Keratinocyte (primary cell): ENCODE data around the gene TBC1D9B.

Experiments used
- EZH2 ChIP-seq: IDR thresholded peaks from one replicate; pipeline ENCODE4 v1.6.1; 2012; ENCODE audit warnings: inconsistent platforms, mild to moderate bottlenecking, low read length, moderate library complexity
- TF ChIP-seq, protein P1 (sequence below), 3 experiments: IDR thresholded peaks in 1 of 3; conservative IDR thresholded peaks in 1 of 3; optimal IDR thresholded peaks in 1 of 3; 2 replicates in 2 of 3; 3 replicates in 1 of 3; pipeline versions ENCODE3 to v1.5.1; 2011; ENCODE audit warnings: low read length in 3 of 3, mild to moderate bottlenecking in 3 of 3, moderate library complexity in 2 of 3, control low read depth in 1 of 3, inconsistent platforms in 1 of 3; ENCODE audit not compliant: insufficient read depth in 2 of 3; ENCODE audit errors: extremely low read depth in 1 of 3

DNA sequence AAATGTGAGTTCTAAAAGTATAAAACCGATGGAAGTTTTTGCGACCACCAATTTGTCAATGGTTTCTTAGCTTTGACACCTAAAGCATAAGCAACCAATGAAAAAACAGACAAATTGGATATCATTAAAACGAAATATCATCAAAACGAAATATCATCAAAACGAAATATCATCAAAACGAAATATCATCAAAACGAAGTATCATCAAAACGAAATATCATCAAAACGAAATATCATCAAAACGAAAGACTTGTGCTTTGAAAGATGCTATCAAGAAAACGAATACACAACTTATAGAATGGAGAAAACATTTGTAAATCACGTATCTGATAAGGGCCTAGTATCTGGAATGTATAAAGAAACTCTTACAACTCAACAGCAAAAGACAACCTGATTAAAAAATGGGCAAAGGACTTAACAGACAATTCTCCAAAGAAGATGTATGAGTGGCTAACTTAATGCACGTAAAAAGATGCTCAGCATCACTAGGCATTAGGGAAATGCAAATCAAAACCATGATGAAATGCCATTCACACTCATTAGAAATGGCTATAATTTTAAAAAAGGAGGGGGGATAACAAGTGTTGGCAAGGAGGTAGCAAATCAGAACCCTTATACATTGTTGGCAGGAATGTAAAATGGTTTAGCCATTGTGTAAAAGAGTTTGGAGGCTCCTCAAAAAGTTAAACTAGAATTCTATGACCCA is 29.4 kb upstream of the TBC1D9B start:
- TF ChIP-seq, protein P1, sequence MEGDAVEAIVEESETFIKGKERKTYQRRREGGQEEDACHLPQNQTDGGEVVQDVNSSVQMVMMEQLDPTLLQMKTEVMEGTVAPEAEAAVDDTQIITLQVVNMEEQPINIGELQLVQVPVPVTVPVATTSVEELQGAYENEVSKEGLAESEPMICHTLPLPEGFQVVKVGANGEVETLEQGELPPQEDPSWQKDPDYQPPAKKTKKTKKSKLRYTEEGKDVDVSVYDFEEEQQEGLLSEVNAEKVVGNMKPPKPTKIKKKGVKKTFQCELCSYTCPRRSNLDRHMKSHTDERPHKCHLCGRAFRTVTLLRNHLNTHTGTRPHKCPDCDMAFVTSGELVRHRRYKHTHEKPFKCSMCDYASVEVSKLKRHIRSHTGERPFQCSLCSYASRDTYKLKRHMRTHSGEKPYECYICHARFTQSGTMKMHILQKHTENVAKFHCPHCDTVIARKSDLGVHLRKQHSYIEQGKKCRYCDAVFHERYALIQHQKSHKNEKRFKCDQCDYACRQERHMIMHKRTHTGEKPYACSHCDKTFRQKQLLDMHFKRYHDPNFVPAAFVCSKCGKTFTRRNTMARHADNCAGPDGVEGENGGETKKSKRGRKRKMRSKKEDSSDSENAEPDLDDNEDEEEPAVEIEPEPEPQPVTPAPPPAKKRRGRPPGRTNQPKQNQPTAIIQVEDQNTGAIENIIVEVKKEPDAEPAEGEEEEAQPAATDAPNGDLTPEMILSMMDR (optimal IDR thresholded peaks at IDR 0.05 in 1 of 3, IDR thresholded peaks at IDR 0.05 in 1 of 3, conservative IDR thresholded peaks at IDR 0.05 in 1 of 3; ENCODE audit: extremely low read depth in 1 of 3, insufficient read depth in 2 of 3, low read length in 3 of 3) = no peak
- TF ChIP-seq EZH2 = no peak
